KOPT-K1 (cell line): Measurements from ENCODE around the gene SLC46A2.

Experiments
- H3K27ac ChIP-seq: fragments of 200-600 bp; sonication (generic); 2 replicates; pipeline ENCODE4 v1.5.1; 2016; ENCODE audit warnings: antibody characterized with exemption, mild to moderate bottlenecking, low read depth, low read length; ENCODE audit not compliant: poor library complexity, severe bottlenecking
- H3K36me3 ChIP-seq: fragments of 200-600 bp; sonication (generic); 2 replicates; pipeline ENCODE4 v1.5.1; 2017; ENCODE audit warnings: antibody characterized with exemption, mild to moderate bottlenecking, low read length, moderate library complexity; ENCODE audit not compliant: insufficient read depth
- H3K9me3 ChIP-seq: fragments of 200-600 bp; sonication (generic); 2 replicates; pipeline ENCODE4 v1.5.1; 2017; ENCODE audit warnings: antibody characterized with exemption, low read length, mild to moderate bottlenecking; ENCODE audit not compliant: insufficient read depth, poor library complexity, severe bottlenecking

SLC46A2 gene

GRCh38 chr9:112833081-112833480, 57.6 kb downstream of the SLC46A2 start:
- H3K27ac ChIP-seq = no peak overlapping the region
- H3K9me3 ChIP-seq = no peaks in the 10 kb centered on the region
- no peaks in the 10 kb centered on the region for H3K36me3 ChIP-seq

- Histone ChIP-seq H3K36me3 (no peaks in the 10 kb centered on the region), H3K9me3 (no peaks in the 10 kb centered on the region), H3K27ac (no peak overlapping the region)
Measured at GRCh38 chr9:112831969-112832368, 58.7 kb downstream of the SLC46A2 start.

- no peaks in the 10 kb centered on the region for H3K9me3 ChIP-seq
- no peak overlapping the region for H3K27ac ChIP-seq
- H3K36me3 ChIP-seq = no peaks in the 10 kb centered on the region
Measured at GRCh38 chr9:112831281-112831851, 59.3 kb downstream of the SLC46A2 start.
